ENCODE data around the gene GPR12.

GPR12 gene

DNA sequence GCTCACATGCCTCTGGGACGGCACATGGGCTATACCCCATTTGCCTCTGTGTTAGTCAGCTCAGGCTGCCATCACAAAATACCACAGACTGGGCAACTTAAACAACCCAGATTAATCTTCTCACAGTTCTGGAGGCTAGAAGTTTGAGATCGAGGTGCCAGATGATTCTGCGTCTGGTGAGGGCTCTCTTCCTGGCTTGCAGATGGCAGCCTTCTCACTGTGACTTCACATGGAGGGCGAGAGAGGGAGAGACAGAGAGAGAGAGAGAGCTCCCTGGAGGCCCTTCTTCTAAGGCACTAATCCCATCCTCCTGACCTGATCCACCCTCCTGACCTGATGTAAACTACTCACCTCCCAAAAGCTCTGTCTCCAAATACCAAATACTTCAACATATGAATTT lies 55.0 kb downstream of the GPR12 start:
- Mint-ChIP-seq H3K36me3 (no peaks in the 10 kb centered on the region), H3K4me3 (no peak overlapping the region), H3K9me3 (no peaks in the 10 kb centered on the region), H3K27me3 (peaks cover 10 to 25% of the 10 kb centered on the region in 2 donors), H3K4me1 (no peaks in the 10 kb centered on the region), H3K27ac (no peak overlapping the region)
- DNase-seq: no peak
- no peak for ATAC-seq (replicated peaks)
